ENCODE results near the gene UBE2O.

GRCh38 chr17:76402711-76403110 is 50.2 kb downstream of the UBE2O start:
- TF ChIP-seq CTCF (IDR thresholded peaks at IDR 0.05) (no peak), POLR2AphosphoS5 (IDR thresholded peaks at IDR 0.05) (no peak), POLR2A (IDR thresholded peaks at IDR 0.05) (no peak), EP300 (IDR thresholded peaks at IDR 0.05) (no peak)

All from upper lobe of left lung (tissue), 4 donors.